GM12878 (cell line): ENCODE measurements around the gene MCM5. TPM values are rescaled to one million over a fixed set of nuclear protein-coding genes. Genes with fewer than 3 reads are reported as not detected.

Experiments used
- ATAC-seq: fragments of 200-7000 bp; cut with Tn5 transposase; 3 replicates; pipeline ENCODE4 v1.9.1; 2020; ENCODE audit warnings: mild to moderate bottlenecking, moderate library complexity
- BruUV-seq: library from RNA; stranded (reverse); fragments of 400-500 nt; replicated peaks from 2 replicates; lab custom pipeline; 2021; lab: Mats Ljungman, UMichigan
- CTCF ChIA-PET: fragments of 300-600 bp; sonication (Branson Sonifier 250); formaldehyde crosslinking; extraction: SDS; loops from one replicate; lab custom pipeline; 2021; ENCODE audit warnings: inconsistent platforms; lab: Yijun Ruan, JAX
- POLR2A ChIA-PET: fragments of 350-600 bp; formaldehyde crosslinking; extraction: SDS; loops from one replicate; lab custom pipeline; 2021; ENCODE audit warnings: inconsistent platforms; lab: Charles Lee
- RAD21 ChIA-PET: fragments of 300-600 bp; sonication (Branson Sonifier 250); formaldehyde crosslinking; loops from one replicate; lab custom pipeline; 2023; ENCODE audit warnings: antibody characterized with exemption; ENCODE audit not compliant: unreplicated experiment; lab: Charles Lee
- SMC1A ChIA-PET: fragments of 300-600 bp; sonication (Branson Sonifier 250); formaldehyde crosslinking; loops from one replicate; lab custom pipeline; 2023; ENCODE audit not compliant: unreplicated experiment, uncharacterized antibody; lab: Charles Lee
- DNase-seq: peaks from one replicate; pipeline ENCODE4 v3.0.0-alpha.2; 2011; ENCODE audit warnings: low read depth, low spot score
- FAIRE-seq: peaks from 3 replicates; lab custom pipeline; 2011; peaks lifted over from hg19 to GRCh38; lab: Jason Lieb, UNC
- H2AFZ ChIP-seq: 2 replicates; pipeline ENCODE4 v1.6.0; 2011; ENCODE audit warnings: low read depth, low read length, control low read depth; ENCODE audit not compliant: control insufficient read depth
- H3K27ac ChIP-seq: 2 replicates; pipeline ENCODE4 v1.5.1; 2011; ENCODE audit warnings: control low read depth; ENCODE audit not compliant: control insufficient read depth, insufficient read depth
- H3K27me3 ChIP-seq, 2 experiments: replicated peaks in 1 of 2; 2 replicates each; pipeline versions ENCODE4 v1.6.0 to v1.6.1; 2011; ENCODE audit warnings: low read length in 1 of 2; ENCODE audit not compliant: control insufficient read depth in 2 of 2, insufficient read depth in 2 of 2
- H3K36me3 ChIP-seq, 2 experiments: 2 replicates each; pipeline ENCODE4 v1.5.1; 2011; ENCODE audit warnings: low read length in 1 of 2; ENCODE audit not compliant: control insufficient read depth in 2 of 2, insufficient read depth in 2 of 2
- H3K4me1 ChIP-seq: 2 replicates; pipeline ENCODE4 v1.6.1; 2011; ENCODE audit warnings: mild to moderate bottlenecking, low read length, moderate library complexity, mixed read lengths; ENCODE audit not compliant: control insufficient read depth, insufficient read depth
- H3K4me2 ChIP-seq: 2 replicates; pipeline ENCODE4 v1.6.0; 2011; ENCODE audit warnings: control low read depth; ENCODE audit not compliant: control insufficient read depth, insufficient read depth
- H3K4me3 ChIP-seq: fragments of 200-600 bp; sonication (generic); 2 replicates; pipeline ENCODE4 v1.5.1; 2016
- H3K79me2 ChIP-seq: 2 replicates; pipeline ENCODE4 v1.6.0; 2011; ENCODE audit warnings: low read length; ENCODE audit not compliant: control insufficient read depth, insufficient read depth
- H3K9ac ChIP-seq: 2 replicates; pipeline ENCODE4 v1.8.0; 2011; ENCODE audit warnings: low read length, control low read depth, mixed read lengths; ENCODE audit not compliant: control insufficient read depth, insufficient read depth
- H3K9me3 ChIP-seq: replicated peaks from 3 replicates; pipeline ENCODE4 v1.5.1; 2011; ENCODE audit warnings: mild to moderate bottlenecking, low read length; ENCODE audit not compliant: control insufficient read depth, insufficient read depth
- H4K20me1 ChIP-seq: 2 replicates; pipeline ENCODE4 v1.6.0; 2011; ENCODE audit not compliant: control insufficient read depth, insufficient read depth
- ATF7 ChIP-seq: fragments of 450-650 bp; IDR thresholded peaks from 2 replicates; pipeline ENCODE4 v1.6.1; 2016; ENCODE audit warnings: low read depth, mild to moderate bottlenecking
- BRCA1 ChIP-seq: IDR thresholded peaks from 2 replicates; pipeline ENCODE4 v1.6.1; 2011; ENCODE audit warnings: low read depth, low read length, improper control_type of control experiment
- KAT2A ChIP-seq: conservative IDR thresholded peaks from 2 replicates; pipeline ENCODE4 v1.6.1; 2011; ENCODE audit warnings: low read depth, low read length; ENCODE audit not compliant: control insufficient read depth
- MXI1 ChIP-seq: fragments of 150-350 bp; IDR thresholded peaks from 2 replicates; pipeline ENCODE4 v1.6.1; 2011; ENCODE audit warnings: low read depth, mild to moderate bottlenecking, inconsistent platforms, low read length, improper control_type of control experiment
- NR2C1 ChIP-seq: fragments of 450-650 bp; IDR thresholded peaks from 2 replicates; pipeline ENCODE4 v1.6.1; 2017; ENCODE audit warnings: antibody characterized with exemption, mild to moderate bottlenecking, moderate library complexity
- WRNIP1 ChIP-seq: IDR thresholded peaks from 2 replicates; pipeline ENCODE4 v1.6.1; 2011; ENCODE audit warnings: low read depth, low read length, improper control_type of control experiment, borderline replicate concordance
- WGBS: methylation state at CpG from one replicate; pipeline ENCODE4 v1.1.6; 2016; ENCODE audit warnings: low lambda C conversion rate; ENCODE audit not compliant: insufficient replicate concordance, insufficient coverage; ENCODE audit errors: missing lambda C conversion rate; 5-methylcytosine and 5-hydroxymethylcytosine counted together
- in situ Hi-C: fragments of 300-500 bp; cut with MboI; formaldehyde crosslinking; loops from 9 replicates; pipeline ENCODE4 v1.14.3; 2018; ENCODE audit warnings: mixed read lengths
- intact Hi-C: fragments of 100-400 bp; cut with micrococcal nuclease; formaldehyde crosslinking; loops from one replicate; pipeline ENCODE4 v1.14.2; 2022; ENCODE audit not compliant: unreplicated experiment
- polyA plus RNA-seq, 11 experiments: library from polyadenylated mRNA; depleted of rRNA in 4 of 11; unstranded in 6 of 11; stranded (reverse) in 5 of 11; fragments of >200 nt; fragmentation: Nextera tagmentation in 4 of 11; fragmentation: Illumina TruSeq in 1 of 11; extraction: Ambion mirVana in 4 of 11; extraction: Trizol in 1 of 11; gene quantifications; 1 replicate in 1 of 11; 2 replicates in 10 of 11; pipeline versions ENCODE4 v1.2.1 to v1.2.3, GENCODE V29; 2011 to 2016; ENCODE audit warnings: inconsistent platforms in 2 of 11, missing spikeins in 2 of 11, low read depth in 1 of 11
- total RNA-seq, 4 experiments: library from RNA; depleted of rRNA in 3 of 4; stranded (reverse); fragments of >200 nt in 3 of 4; fragmentation: Illumina TruSeq in 1 of 4; extraction: Trizol in 1 of 4; gene quantifications; 2 replicates each; pipeline versions ENCODE4 v1.2.1 to v1.2.3, GENCODE V29; 2013 to 2021

The MCM5 gene
- total and polyA plus RNA-seq, 10 of the 15 experiments (the other 5 are each of a cell fraction or from before 2014, with no cell fraction given), result 14.1 to 360 (median 164) TPM

DNA sequence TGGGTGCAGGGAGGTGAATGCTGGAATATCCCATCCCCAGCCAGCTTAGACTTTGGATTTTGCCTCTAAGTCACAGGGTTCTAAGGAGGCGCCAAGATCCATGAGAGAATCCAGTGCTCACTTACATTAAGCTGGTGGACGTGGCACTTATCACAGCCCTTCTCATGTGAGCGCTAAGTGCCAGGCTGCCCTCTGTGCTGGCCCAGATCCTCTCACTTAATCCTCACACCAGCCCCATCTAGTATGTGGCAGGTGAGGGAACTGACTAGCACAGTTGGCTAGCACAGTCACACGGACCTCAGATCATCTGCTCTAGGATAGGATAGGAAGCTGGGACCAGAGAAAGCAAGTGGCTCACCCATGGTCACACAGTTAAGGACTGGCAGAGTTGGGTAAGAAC lies 15.4 kb upstream of the MCM5 start (continued):
- no peak for TF ChIP-seq KAT2A
- TF ChIP-seq BRCA1, result no peak
- no peak for TF ChIP-seq WRNIP1
- no peak for TF ChIP-seq ATF7

DNA sequence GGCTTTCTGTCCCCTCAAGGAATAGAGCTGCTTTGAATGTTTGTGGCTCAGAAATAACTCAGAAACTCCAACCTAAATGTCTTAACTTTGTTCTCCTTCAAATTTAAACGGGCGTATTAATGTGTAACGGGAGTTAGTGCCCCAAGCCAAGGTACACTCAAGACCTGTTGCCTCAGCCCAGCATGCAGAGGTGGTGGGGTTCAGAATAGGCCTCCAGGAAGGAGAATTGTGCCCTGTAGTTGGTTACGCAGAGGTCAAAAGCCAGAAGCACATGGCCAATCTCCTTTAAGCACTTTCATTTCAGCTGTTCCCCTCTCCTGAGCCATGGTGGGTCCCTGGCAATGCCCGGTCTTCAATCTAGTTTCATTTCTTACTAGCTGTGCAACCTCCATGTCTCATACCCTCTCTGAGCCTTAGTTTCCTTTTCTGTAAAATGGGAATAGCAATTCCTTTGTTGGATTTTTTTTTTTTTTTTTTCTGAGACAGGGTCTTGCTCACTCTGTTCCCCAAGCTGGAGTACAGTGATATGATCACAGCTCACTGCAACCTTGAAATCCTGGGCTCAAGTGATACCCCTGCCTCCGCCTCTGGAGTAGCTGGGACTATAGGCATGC lies 14.9 kb upstream of the MCM5 start:
- DNase-seq, result no peak
- peak; percentile 21 for ATAC-seq
- H3K27me3 ChIP-seq, result no peaks in the 10 kb centered on the region
- POLR2A ChIA-PET, result interaction anchor here (0.6 to 2.4 kb wide), 8 partner anchors 9 to 1489 kb away, joined by 3 to 12 read pairs (median 6); no protein-coding TSS in a partner anchor
- in situ Hi-C loops, result loop anchor here (25.0 kb wide), 1 partner anchor 1827 kb away; the partner anchor contains the start of gene SSTR3
- H3K4me1 ChIP-seq, result peaks cover 8% of the 10 kb centered on the region; the same call in 1 of the 2 replicates
- SMC1A ChIA-PET, result interaction anchor here (1.5 to 2.1 kb wide), 5 partner anchors 9 to 34 kb away, joined by 3 to 11 read pairs (median 9); no protein-coding TSS in a partner anchor
- no peak overlapping the region for H2AFZ ChIP-seq
- H3K4me2 ChIP-seq, result 0 out of 2 replicates have a peak overlapping the region, but pooled peaks have one; percentile 7
- no TSS peak for BruUV-seq
- 0 out of 2 replicates have a peak, but pooled peaks have one; percentile 9 for TF ChIP-seq NR2C1
- TF ChIP-seq MXI1, result no peak
- TF ChIP-seq, all 136 proteins: peak for 1
- no peak overlapping the region for H3K4me3 ChIP-seq
- H3K79me2 ChIP-seq, result peaks cover 4% of the 10 kb centered on the region
- no peak overlapping the region for H3K27ac ChIP-seq
- H4K20me1 ChIP-seq, result no peaks in the 10 kb centered on the region
- FAIRE-seq, result no peak
- intact Hi-C loops, result no loop called here
- RAD21 ChIA-PET, result interaction anchor here (0.5 to 6.3 kb wide), 5 partner anchors 9 to 43 kb away, joined by 4 to 39 read pairs (median 4); no protein-coding TSS in a partner anchor
- no peaks in the 10 kb centered on the region for H3K9me3 ChIP-seq
- H3K36me3 ChIP-seq, result peaks cover 9 to 12% of the 10 kb centered on the region in 2 experiments; a peak in 3 of 4 replicates
- CTCF ChIA-PET, result interaction anchor here (0.6 to 3.0 kb wide), 6 partner anchors 13 to 992 kb away, joined by 3 to 16 read pairs (median 4); partner anchors contain the start of gene MCM5
- WGBS, result 62% methylated on average over 6 of the region's 6 CpGs
- no peak overlapping the region for H3K9ac ChIP-seq
